Lower leg skin (tissue), 4 donors: Measurements from ENCODE around the gene GNG7. TPM values are rescaled to one million over a fixed set of nuclear protein-coding genes. Genes with fewer than 3 reads are reported as not detected.
"Not testable (repeated sequence)": the region's sequence is repeated elsewhere in the genome, so short reads cannot be mapped to it uniquely, and the experiment has no call there.

Experiments
- DNase-seq, 2 donors: peaks; one replicate each; pipeline ENCODE4 v3.0.0-alpha.2; 2019; ENCODE audit warnings: low spot score in 2 of 2
- H3K4me3 ChIP-seq: fragments of 200-600 bp; sonication (generic); 2 replicates; pipeline ENCODE4 v1.5.1; 2017; ENCODE audit warnings: mild to moderate bottlenecking, low read depth; ENCODE audit not compliant: poor library complexity, severe bottlenecking
- CTCF ChIP-seq, 3 donors: fragments of 450-650 bp; IDR thresholded peaks; one replicate each; pipeline ENCODE4 v1.5.1; 2016; ENCODE audit warnings: antibody characterized with exemption in 3 of 3, mild to moderate bottlenecking in 3 of 3, moderate library complexity in 2 of 3
- POLR2A ChIP-seq, 2 donors: fragments of 450-650 bp; IDR thresholded peaks; one replicate each; pipeline ENCODE4 v1.6.1; 2016 to 2017; ENCODE audit warnings: antibody characterized with exemption in 2 of 2, mild to moderate bottlenecking in 1 of 2, moderate library complexity in 1 of 2
- WGBS, 2 donors: methylation state at CpG; one replicate each; pipeline ENCODE4 v1.1.5; 2018; 5-methylcytosine and 5-hydroxymethylcytosine counted together
- intact Hi-C: fragments of 100-400 bp; cut with DNase I; formaldehyde crosslinking; loops from one replicate; pipeline ENCODE4 v1.15.0; 2023; ENCODE audit warnings: low total_unique reads
- total RNA-seq, 4 donors: library from RNA; depleted of rRNA; stranded (reverse); fragments of >200 nt; gene quantifications; one replicate each; pipeline ENCODE4 v1.1.0, GENCODE V29; 2016

Gene GNG7
- total RNA-seq, 4 donors from 2014 or later, result 0.59 to 3.4 (median 2.4) TPM

GRCh38 chr19:2582984-2583956 lies 119.2 kb downstream of the GNG7 start:
- DNase-seq, result no peak
- 86 to 93% methylated on average over 6 of the region's 6 CpGs for WGBS, 2 donors
- TF ChIP-seq POLR2A (IDR thresholded peaks at IDR 0.05) (no peak), CTCF (IDR thresholded peaks at IDR 0.05) (no peak)

GRCh38 chr19:2580396-2580795 lies 122.1 kb downstream of the GNG7 start:
- intact Hi-C loops, DNase-seq, H3K4me3 ChIP-seq: not testable (repeated sequence)
- 93 to 94% methylated on average over 5 of the region's 5 CpGs for WGBS, 2 donors

More at GRCh38 chr19:2582984-2583956, 119.2 kb downstream of the GNG7 start:
- no peak overlapping the region for H3K4me3 ChIP-seq
- intact Hi-C loops, result no loop called here

- no peak overlapping the region for H3K4me3 ChIP-seq
- DNase-seq, result no peak
- 35 to 49% methylated on average over 12 to 14 of the region's 14 CpGs for WGBS, 2 donors
- TF ChIP-seq POLR2A (IDR thresholded peaks at IDR 0.05) (no peak), CTCF (IDR thresholded peaks at IDR 0.05) (no peak)
- intact Hi-C loops, result no loop called here
Observed at GRCh38 chr19:2579678-2580280, 122.7 kb downstream of the GNG7 start.

- intact Hi-C loops, result no loop called here
- 0 to 1% methylated on average over 35 to 37 of the region's 47 CpGs for WGBS, 2 donors
- peak overlapping the region; percentile 4 for H3K4me3 ChIP-seq
- TF ChIP-seq CTCF (IDR thresholded peaks at IDR 0.05), result peak in 1 of 3 donors; percentile 60
- no peak for TF ChIP-seq POLR2A (IDR thresholded peaks at IDR 0.05)
- DNase-seq, result peak; percentile 83 to 97
Observed at GRCh38 chr19:2578901-2579677, 123.4 kb downstream of the GNG7 start.

- H3K4me3 ChIP-seq, result no peak overlapping the region
- intact Hi-C loops, result no loop called here
- no peak for TF ChIP-seq POLR2A (IDR thresholded peaks at IDR 0.05)
- no peak for DNase-seq
- 9 to 15% methylated on average over 12 to 13 of the region's 13 CpGs for WGBS, 2 donors
Observed at GRCh38 chr19:2578391-2578890, 124.1 kb downstream of the GNG7 start.

GRCh38 chr19:2577722-2578335 lies 124.7 kb downstream of the GNG7 start:
- intact Hi-C loops, result no loop called here
- no peak overlapping the region for H3K4me3 ChIP-seq
- DNase-seq, result peak in 1 of 2 donors; percentile 86
- WGBS, 2 donors, result 68 to 71% methylated on average over 18 of the region's 18 CpGs
- TF ChIP-seq POLR2A (IDR thresholded peaks at IDR 0.05) (no peak), CTCF (IDR thresholded peaks at IDR 0.05) (no peak)
